ENCODE measurements around the gene ASB16.

The ASB16 gene

GRCh38 chr17:44206825-44207155 is 36.3 kb downstream of the ASB16 start:
- H3K4me3 ChIP-seq (ENCODE audit: low read depth, low read length) = no peak overlapping the region
- TF ChIP-seq CTCF (IDR thresholded peaks at IDR 0.05; ENCODE audit: insufficient read depth, low read depth, low read length, missing control alignments) = no peak
- no peak for DNase-seq (ENCODE audit: low read depth)

GRCh38 chr17:44207319-44207718 is 36.8 kb downstream of the ASB16 start:
- TF ChIP-seq CTCF (IDR thresholded peaks at IDR 0.05; ENCODE audit: insufficient read depth, low read depth, low read length, missing control alignments) = no peak
- no peak for DNase-seq (ENCODE audit: low read depth)

GRCh38 chr17:44207743-44208142 is 37.2 kb downstream of the ASB16 start:
- no peak overlapping the region for H3K4me3 ChIP-seq (ENCODE audit: low read depth, low read length)
- no peak for DNase-seq (ENCODE audit: low read depth)
- TF ChIP-seq CTCF (IDR thresholded peaks at IDR 0.05; ENCODE audit: insufficient read depth, low read depth, low read length, missing control alignments) = no peak

More at GRCh38 chr17:44207319-44207718, 36.8 kb downstream of the ASB16 start:
- H3K4me3 ChIP-seq (ENCODE audit: low read depth, low read length) = no peak overlapping the region

- peak; percentile 72 for DNase-seq (ENCODE audit: low read depth)
- peak overlapping the region; percentile 46 for H3K4me3 ChIP-seq (ENCODE audit: low read depth, low read length)
- no peak for TF ChIP-seq CTCF (IDR thresholded peaks at IDR 0.05; ENCODE audit: insufficient read depth, low read depth, low read length, missing control alignments)
These were observed 39.4 kb downstream of the ASB16 start for GRCh38 chr17:44209786-44210341.

- peak overlapping the region; percentile 46 for H3K4me3 ChIP-seq (ENCODE audit: low read depth, low read length)
- TF ChIP-seq CTCF (IDR thresholded peaks at IDR 0.05; ENCODE audit: insufficient read depth, low read depth, low read length, missing control alignments) = peak; percentile 99
- DNase-seq (ENCODE audit: low read depth) = peak; percentile 95
These were observed 40.1 kb downstream of the ASB16 start for GRCh38 chr17:44210342-44211192.

- no peak for TF ChIP-seq CTCF (IDR thresholded peaks at IDR 0.05; ENCODE audit: insufficient read depth, low read depth, low read length, missing control alignments)
- H3K4me3 ChIP-seq (ENCODE audit: low read depth, low read length) = no peak overlapping the region
These were observed 41.1 kb downstream of the ASB16 start for GRCh38 chr17:44211281-44212265.

More at GRCh38 chr17:44211281-44212265, 41.1 kb downstream of the ASB16 start:
- no peak for DNase-seq (ENCODE audit: low read depth)
